CD4-positive, CD25-positive, alpha-beta regulatory T cell (primary cell): ENCODE data around the gene CRISPLD2. TPM values are rescaled to one million over a fixed set of nuclear protein-coding genes. Genes with fewer than 3 reads are reported as not detected.

ENCODE experiments used
- ATAC-seq, 2 donors: fragments of 150-1000 bp; cut with Tn5 transposase; one replicate each; pipeline ENCODE4 v1.10.0; 2021; ENCODE audit warnings: low read depth in 2 of 2, moderate number of reproducible peaks in 2 of 2, moderate library complexity in 1 of 2
- DNase-seq, 3 donors: peaks; one replicate each; pipeline versions ENCODE4 v3.0.0 to v3.0.0-alpha.2; 2012 to 2022; ENCODE audit warnings: mixed read lengths in 1 of 3
- H3K27ac ChIP-seq: one replicate; pipeline ENCODE4 v1.7.0; 2013; ENCODE audit warnings: mild to moderate bottlenecking, low read length; ENCODE audit not compliant: insufficient read depth, poor library complexity, severe bottlenecking
- H3K27me3 ChIP-seq: one replicate; pipeline ENCODE4 v1.7.0; 2013; ENCODE audit warnings: low read length; ENCODE audit not compliant: control insufficient read depth, insufficient read depth
- H3K36me3 ChIP-seq: one replicate; pipeline ENCODE4 v1.7.0; 2013; ENCODE audit warnings: mild to moderate bottlenecking, low read length, moderate library complexity; ENCODE audit not compliant: control insufficient read depth, insufficient read depth
- H3K4me1 ChIP-seq: 2 replicates; pipeline ENCODE4 v1.7.0; 2013; ENCODE audit warnings: mild to moderate bottlenecking, low read length; ENCODE audit not compliant: insufficient read depth, control insufficient read depth, poor library complexity, severe bottlenecking
- H3K4me3 ChIP-seq: one replicate; pipeline ENCODE4 v1.7.0; 2013; ENCODE audit warnings: low read depth, mild to moderate bottlenecking, low read length, moderate library complexity
- H3K9me3 ChIP-seq, 2 experiments: 1 replicate in 1 of 2; 2 replicates in 1 of 2; pipeline ENCODE4 v1.7.0; 2013; ENCODE audit warnings: low read length in 2 of 2, mild to moderate bottlenecking in 1 of 2, moderate library complexity in 1 of 2; ENCODE audit not compliant: control insufficient read depth in 2 of 2
- H3K27ac Mint-ChIP-seq, 3 donors: one replicate each; pipeline ENCODE4 v1.8.0; 2020 to 2022; ENCODE audit warnings: mild to moderate bottlenecking in 3 of 3, mixed read lengths in 3 of 3, moderate library complexity in 2 of 3
- H3K27me3 Mint-ChIP-seq: one replicate; pipeline ENCODE4 v1.8.0; 2022; ENCODE audit warnings: mild to moderate bottlenecking, mixed read lengths
- H3K36me3 Mint-ChIP-seq: one replicate; pipeline ENCODE4 v1.8.0; 2020; ENCODE audit warnings: mixed read lengths
- H3K4me1 Mint-ChIP-seq, 4 donors: one replicate each; pipeline ENCODE4 v1.8.0; 2020 to 2022; ENCODE audit warnings: mixed read lengths in 4 of 4, mild to moderate bottlenecking in 1 of 4
- H3K4me3 Mint-ChIP-seq, 4 donors: one replicate each; pipeline ENCODE4 v1.8.0; 2020 to 2022; ENCODE audit warnings: mild to moderate bottlenecking in 4 of 4, mixed read lengths in 4 of 4, moderate library complexity in 3 of 4
- H3K9me3 Mint-ChIP-seq, 7 donors: one replicate each; pipeline ENCODE4 v1.8.0; 2020 to 2022; ENCODE audit warnings: mixed read lengths in 7 of 7, mild to moderate bottlenecking in 3 of 7, moderate library complexity in 2 of 7
- polyA plus RNA-seq, 4 donors: library from polyadenylated mRNA; unstranded; fragments of 300-500 nt; fragmentation: Illumina TruSeq; gene quantifications; one replicate each; pipeline ENCODE4 v1.2.3, GENCODE V29; 2021
- total RNA-seq: library from RNA; stranded (reverse); gene quantifications from one replicate; pipeline ENCODE4 v1.2.3, GENCODE V29; 2022

CRISPLD2 gene
- total and polyA plus RNA-seq, 5 donors from 2014 or later: 0.16 to 0.54 (median 0.30) TPM; not detected in 2

GRCh38 chr16:84878770-84879169 lies 59.0 kb downstream of the CRISPLD2 start:
- no peaks in the 10 kb centered on the region for H3K36me3 Mint-ChIP-seq
- H3K9me3 Mint-ChIP-seq: peaks cover 0 to 2% (median 0%) of the 10 kb centered on the region in 7 donors
- H3K4me1 Mint-ChIP-seq: peaks cover 0 to 4% (median 0%) of the 10 kb centered on the region in 4 donors
- H3K4me3 Mint-ChIP-seq: no peak overlapping the region
- ATAC-seq (no peak), DNase-seq (no peak)
- Histone ChIP-seq H3K36me3 (no peaks in the 10 kb centered on the region), H3K4me1 (no peaks in the 10 kb centered on the region), H3K4me3 (no peak overlapping the region), H3K9me3 (no peaks in the 10 kb centered on the region), H3K27ac (no peak overlapping the region), H3K27me3 (peaks cover 3% of the 10 kb centered on the region)
- no peak overlapping the region for H3K27ac Mint-ChIP-seq
- peaks cover 14% of the 10 kb centered on the region for H3K27me3 Mint-ChIP-seq

GRCh38 chr16:84879569-84880487 lies 60.0 kb downstream of the CRISPLD2 start:
- H3K27ac Mint-ChIP-seq: no peak overlapping the region
- Histone ChIP-seq H3K27ac (no peak overlapping the region), H3K9me3 (no peaks in the 10 kb centered on the region), H3K4me3 (no peak overlapping the region), H3K27me3 (peaks cover 3% of the 10 kb centered on the region), H3K36me3 (no peaks in the 10 kb centered on the region), H3K4me1 (no peaks in the 10 kb centered on the region)
- peaks cover 0 to 4% (median 0%) of the 10 kb centered on the region in 4 donors for H3K4me1 Mint-ChIP-seq
- peaks cover 14% of the 10 kb centered on the region for H3K27me3 Mint-ChIP-seq
- DNase-seq (no peak), ATAC-seq (no peak)
- no peak overlapping the region for H3K4me3 Mint-ChIP-seq
- H3K36me3 Mint-ChIP-seq: no peaks in the 10 kb centered on the region
- peaks cover 0 to 2% (median 0%) of the 10 kb centered on the region in 7 donors for H3K9me3 Mint-ChIP-seq

GRCh38 chr16:84881702-84882521 lies 62.1 kb downstream of the CRISPLD2 start:
- Mint-ChIP-seq H3K27ac (no peak overlapping the region), H3K4me3 (no peak overlapping the region), H3K27me3 (peaks cover 17% of the 10 kb centered on the region), H3K9me3 (peaks cover 0 to 2% (median 0%) of the 10 kb centered on the region in 7 donors), H3K36me3 (no peaks in the 10 kb centered on the region), H3K4me1 (peaks cover 0 to 4% (median 0%) of the 10 kb centered on the region in 4 donors)
- Histone ChIP-seq H3K4me1 (no peaks in the 10 kb centered on the region), H3K4me3 (no peak overlapping the region), H3K27ac (no peak overlapping the region), H3K9me3 (no peaks in the 10 kb centered on the region), H3K36me3 (no peaks in the 10 kb centered on the region), H3K27me3 (peaks cover 3% of the 10 kb centered on the region)
- no peak for ATAC-seq
- DNase-seq: no peak

GRCh38 chr16:84883301-84883700 lies 63.5 kb downstream of the CRISPLD2 start:
- Mint-ChIP-seq H3K4me1 (peaks cover 0 to 4% (median 0%) of the 10 kb centered on the region in 4 donors), H3K9me3 (peaks cover 0 to 2% (median 0%) of the 10 kb centered on the region in 7 donors), H3K36me3 (no peaks in the 10 kb centered on the region), H3K27me3 (peaks cover 20% of the 10 kb centered on the region), H3K4me3 (no peak overlapping the region), H3K27ac (no peak overlapping the region)
- H3K9me3 ChIP-seq: no peaks in the 10 kb centered on the region
- no peak overlapping the region for H3K4me3 ChIP-seq
- no peaks in the 10 kb centered on the region for H3K36me3 ChIP-seq
- H3K27ac ChIP-seq: no peak overlapping the region
- DNase-seq (no peak), ATAC-seq (no peak)
- no peaks in the 10 kb centered on the region for H3K4me1 ChIP-seq
- H3K27me3 ChIP-seq: peaks cover 3% of the 10 kb centered on the region

- H3K4me1 Mint-ChIP-seq: peaks cover 0 to 4% (median 0%) of the 10 kb centered on the region in 4 donors
- no peak overlapping the region for H3K4me3 Mint-ChIP-seq
- Histone ChIP-seq H3K9me3 (no peaks in the 10 kb centered on the region), H3K27me3 (peaks cover 3% of the 10 kb centered on the region), H3K4me3 (no peak overlapping the region), H3K27ac (no peak overlapping the region), H3K4me1 (no peaks in the 10 kb centered on the region), H3K36me3 (no peaks in the 10 kb centered on the region)
- H3K27me3 Mint-ChIP-seq: peaks cover 20% of the 10 kb centered on the region
- no peak for ATAC-seq
- H3K36me3 Mint-ChIP-seq: no peaks in the 10 kb centered on the region
- H3K27ac Mint-ChIP-seq: no peak overlapping the region
- peaks cover 0 to 2% (median 0%) of the 10 kb centered on the region in 7 donors for H3K9me3 Mint-ChIP-seq
- no peak for DNase-seq
These were observed 64.4 kb downstream of the CRISPLD2 start for GRCh38 chr16:84884246-84884595.

- peaks cover 20% of the 10 kb centered on the region for H3K27me3 Mint-ChIP-seq
- Histone ChIP-seq H3K27ac (no peak overlapping the region), H3K36me3 (no peaks in the 10 kb centered on the region), H3K27me3 (peaks cover 3% of the 10 kb centered on the region), H3K4me3 (no peak overlapping the region), H3K4me1 (no peaks in the 10 kb centered on the region), H3K9me3 (no peaks in the 10 kb centered on the region)
- H3K4me3 Mint-ChIP-seq: no peak overlapping the region
- H3K36me3 Mint-ChIP-seq: no peaks in the 10 kb centered on the region
- ATAC-seq (no peak), DNase-seq (no peak)
- peaks cover 0 to 4% (median 0%) of the 10 kb centered on the region in 4 donors for H3K4me1 Mint-ChIP-seq
- H3K9me3 Mint-ChIP-seq: peaks cover 0 to 2% (median 0%) of the 10 kb centered on the region in 7 donors
- no peak overlapping the region for H3K27ac Mint-ChIP-seq
These were observed 65.0 kb downstream of the CRISPLD2 start for GRCh38 chr16:84884596-84885341.

GRCh38 chr16:84885342-84885910 lies 65.6 kb downstream of the CRISPLD2 start:
- Mint-ChIP-seq H3K27ac (no peak overlapping the region), H3K9me3 (peaks cover 0 to 2% (median 0%) of the 10 kb centered on the region in 7 donors), H3K27me3 (peaks cover 20% of the 10 kb centered on the region), H3K4me1 (peaks cover 0 to 4% (median 0%) of the 10 kb centered on the region in 4 donors), H3K4me3 (peak overlapping the region in 1 of 4 donors; percentile 15), H3K36me3 (no peaks in the 10 kb centered on the region)
- no peak for ATAC-seq
- H3K4me3 ChIP-seq: no peak overlapping the region
- H3K27ac ChIP-seq: no peak overlapping the region
- H3K9me3 ChIP-seq: no peaks in the 10 kb centered on the region
- peaks cover 3% of the 10 kb centered on the region for H3K27me3 ChIP-seq
- H3K4me1 ChIP-seq: no peaks in the 10 kb centered on the region
- no peaks in the 10 kb centered on the region for H3K36me3 ChIP-seq
- DNase-seq: no peak
